Measurements from ENCODE around the gene CABCOCO1.

CABCOCO1 gene, protein sequence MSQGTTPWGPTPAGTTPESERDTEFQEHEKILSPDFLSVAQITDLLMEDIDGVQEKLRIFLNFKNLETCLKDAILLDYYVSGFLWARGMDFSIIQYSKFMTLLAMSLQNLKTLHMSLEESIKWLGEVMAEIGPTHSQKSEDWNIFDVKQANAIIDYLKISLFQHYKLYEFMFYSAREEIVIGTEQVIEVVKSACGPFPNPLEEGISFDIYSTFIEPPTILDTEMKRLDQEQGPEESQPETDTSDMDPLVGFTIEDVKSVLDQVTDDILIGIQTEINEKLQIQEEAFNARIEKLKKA

GRCh38 chr10:61662794-61663259, at the start of gene CABCOCO1:
Gene CABCOCO1 (plus strand): TSS chr10:61662929. CDS start chr10:61662973, 44 bp downstream.
- no peak for DNase-seq (ENCODE audit: low read depth in 2 of 2)

DNA sequence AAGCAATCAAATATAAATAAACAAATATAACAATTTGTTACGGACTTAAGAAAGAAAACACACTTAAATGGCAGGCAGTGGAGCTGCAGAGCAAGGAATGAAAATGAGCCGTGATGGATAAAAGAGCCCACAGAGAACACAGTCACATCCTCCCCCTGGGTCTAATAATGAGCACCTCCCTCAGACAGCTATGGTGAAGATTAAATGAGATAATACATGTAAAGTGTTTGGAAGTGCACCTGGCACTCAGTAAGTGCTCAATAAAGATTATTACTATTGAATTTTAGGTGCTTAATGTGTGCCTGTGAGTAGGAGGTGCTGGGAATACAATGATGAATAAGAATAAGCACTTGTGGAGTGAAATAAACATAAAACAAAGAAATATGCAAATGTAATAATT, 49.1 kb upstream of the CABCOCO1 start:
- DNase-seq (ENCODE audit: low read depth in 2 of 2): no peak

- DNase-seq (ENCODE audit: low read depth in 2 of 2): no peak
Measured at GRCh38 chr10:61616611-61617010, 46.1 kb upstream of the CABCOCO1 start.

- no peak for DNase-seq (ENCODE audit: low read depth in 2 of 2)
Measured at GRCh38 chr10:61617180-61617579, 45.5 kb upstream of the CABCOCO1 start.

GRCh38 chr10:61617586-61617985, 45.1 kb upstream of the CABCOCO1 start:
- no peak for DNase-seq (ENCODE audit: low read depth in 2 of 2)

DNA sequence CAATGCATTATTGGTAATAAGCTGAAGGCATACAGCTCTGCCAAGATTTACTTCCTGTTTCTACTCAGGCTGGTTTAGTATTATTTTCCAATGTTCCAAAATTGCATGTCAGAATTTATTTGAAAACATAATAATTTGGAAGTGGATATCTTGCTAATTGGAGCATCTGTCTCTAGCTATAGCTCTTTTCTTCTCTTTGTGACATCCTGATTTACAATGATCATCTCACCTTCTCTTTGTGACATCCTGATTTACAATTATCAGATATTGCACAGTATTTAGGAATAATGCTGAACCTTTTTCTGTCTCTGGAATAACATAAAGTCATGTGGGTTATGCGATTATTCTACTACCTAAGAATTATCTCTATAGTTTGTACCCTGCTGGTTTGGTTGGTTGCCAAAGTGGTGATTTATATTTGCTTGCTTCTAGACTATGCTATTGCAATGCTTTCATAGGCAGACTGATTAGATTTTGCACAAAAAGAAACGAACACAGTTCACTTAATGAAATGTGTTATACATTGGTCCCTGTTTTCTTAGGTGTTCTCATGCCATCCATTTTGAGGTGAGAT, 44.3 kb upstream of the CABCOCO1 start:
- no peak for DNase-seq (ENCODE audit: low read depth in 2 of 2)

- DNase-seq (ENCODE audit: low read depth in 2 of 2): no peak
Measured at GRCh38 chr10:61620506-61620905, 42.2 kb upstream of the CABCOCO1 start.

DNA sequence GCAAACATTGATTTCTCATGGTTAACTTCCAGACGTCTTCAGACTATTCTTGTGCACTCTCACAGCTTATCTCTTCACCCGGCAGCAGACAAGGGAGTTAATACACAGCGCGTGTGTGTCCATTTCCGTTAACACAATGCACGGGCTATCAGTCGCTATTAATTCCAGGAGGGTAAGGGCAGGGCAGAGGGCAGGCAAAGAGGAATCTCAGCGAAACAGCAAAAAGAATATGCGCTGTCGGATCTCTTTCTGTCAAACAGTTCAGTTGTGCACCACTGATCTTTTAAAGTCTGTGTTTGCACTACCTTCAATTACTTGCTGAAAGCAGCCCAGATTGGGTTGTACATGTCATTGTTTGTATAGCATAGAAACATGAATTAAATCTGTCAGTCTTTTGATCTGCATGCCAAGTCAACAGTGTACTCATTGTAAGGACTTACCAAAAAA, 41.1 kb upstream of the CABCOCO1 start:
- no peak for DNase-seq (ENCODE audit: low read depth in 2 of 2)

GRCh38 chr10:61623161-61623560, 39.6 kb upstream of the CABCOCO1 start:
- no peak for DNase-seq (ENCODE audit: low read depth in 2 of 2)

DNA sequence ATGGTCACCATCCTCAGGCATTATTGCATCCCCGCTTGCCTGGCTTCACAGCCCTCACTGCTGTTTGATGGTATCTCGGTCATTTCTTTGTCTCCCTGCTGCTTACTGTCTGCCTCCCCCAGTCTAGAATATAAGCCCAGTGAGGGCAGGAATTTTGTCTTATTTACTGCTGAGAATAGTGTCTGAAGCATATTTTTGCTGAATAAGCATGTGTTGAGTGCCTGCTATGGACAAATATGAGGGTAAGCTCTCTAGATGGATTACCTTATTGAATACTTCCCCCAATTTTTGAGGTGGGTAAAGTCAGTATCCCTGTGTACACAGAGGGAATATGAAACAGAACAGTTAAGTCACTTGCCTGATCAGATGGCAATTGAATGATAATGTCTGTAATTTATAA, 36.5 kb upstream of the CABCOCO1 start:
- DNase-seq (ENCODE audit: low read depth in 2 of 2): no peak

GRCh38 chr10:61627266-61627665, 35.5 kb upstream of the CABCOCO1 start:
- DNase-seq (ENCODE audit: low read depth in 2 of 2): no peak

DNA sequence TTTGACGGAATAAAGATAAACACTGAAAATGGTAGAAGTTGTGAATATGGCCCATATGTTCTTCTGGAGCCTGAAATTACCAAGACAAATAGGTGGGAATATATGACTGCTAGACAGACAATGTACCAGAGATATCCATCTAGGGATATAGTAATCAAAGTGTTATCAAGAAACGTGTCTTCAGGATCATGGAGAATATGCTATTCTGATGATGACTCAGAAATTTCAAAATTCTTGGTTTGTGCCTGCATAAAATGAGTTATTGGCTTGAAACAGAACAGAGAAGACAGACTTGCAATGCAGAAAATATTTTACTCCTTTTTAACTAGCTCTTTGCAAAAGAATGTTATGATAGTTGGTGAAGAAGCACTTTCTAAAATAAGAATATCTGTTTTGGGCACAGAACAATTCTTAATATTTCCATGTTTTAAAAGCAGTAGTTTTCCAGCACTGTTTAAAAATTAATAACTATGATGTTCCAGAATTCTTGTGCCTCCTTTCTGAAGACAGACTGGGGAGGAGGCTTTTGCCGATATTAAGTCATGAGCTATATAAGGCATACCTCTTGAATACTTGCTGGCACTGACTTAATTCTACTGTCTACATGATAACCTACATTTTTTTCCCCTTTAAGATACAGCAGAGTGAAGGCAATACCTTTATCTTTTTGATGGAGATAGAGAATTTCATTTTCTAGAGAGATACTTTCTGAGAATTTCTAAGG, 34.4 kb upstream of the CABCOCO1 start:
- no peak for DNase-seq (ENCODE audit: low read depth in 2 of 2)

DNA sequence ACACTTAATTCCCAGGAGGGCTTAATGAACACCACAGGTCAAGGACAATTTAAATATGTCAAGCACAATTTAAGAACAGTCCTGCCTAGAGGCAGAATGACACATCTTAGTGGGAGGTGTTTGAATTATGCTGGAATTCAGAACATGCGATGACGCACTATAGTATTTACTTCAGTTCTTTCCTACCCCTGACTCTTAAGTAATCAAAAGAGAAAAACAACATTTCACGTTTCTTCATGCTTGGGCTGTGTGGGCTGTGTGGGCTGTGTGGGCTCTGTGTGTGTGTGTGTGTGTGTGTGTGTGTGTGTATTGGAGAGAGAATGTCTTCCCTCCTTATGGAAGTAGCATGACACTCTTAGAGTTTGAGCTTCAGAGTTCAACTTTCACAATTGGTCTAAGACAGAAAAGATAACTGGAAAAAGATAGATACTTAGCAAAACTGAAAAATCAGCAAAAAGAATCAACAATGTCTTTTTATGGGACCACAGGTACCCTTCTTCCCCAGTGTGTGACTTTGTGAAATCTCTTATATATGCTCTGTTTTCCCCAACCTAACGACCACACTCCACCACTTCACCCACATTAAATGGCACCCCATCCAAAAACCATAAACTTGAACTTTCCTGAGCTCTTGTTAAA, 33.7 kb upstream of the CABCOCO1 start:
- DNase-seq (ENCODE audit: low read depth in 2 of 2): no peak

- no peak for DNase-seq (ENCODE audit: low read depth in 2 of 2)
Measured at GRCh38 chr10:61629576-61629975, 33.2 kb upstream of the CABCOCO1 start.

DNA sequence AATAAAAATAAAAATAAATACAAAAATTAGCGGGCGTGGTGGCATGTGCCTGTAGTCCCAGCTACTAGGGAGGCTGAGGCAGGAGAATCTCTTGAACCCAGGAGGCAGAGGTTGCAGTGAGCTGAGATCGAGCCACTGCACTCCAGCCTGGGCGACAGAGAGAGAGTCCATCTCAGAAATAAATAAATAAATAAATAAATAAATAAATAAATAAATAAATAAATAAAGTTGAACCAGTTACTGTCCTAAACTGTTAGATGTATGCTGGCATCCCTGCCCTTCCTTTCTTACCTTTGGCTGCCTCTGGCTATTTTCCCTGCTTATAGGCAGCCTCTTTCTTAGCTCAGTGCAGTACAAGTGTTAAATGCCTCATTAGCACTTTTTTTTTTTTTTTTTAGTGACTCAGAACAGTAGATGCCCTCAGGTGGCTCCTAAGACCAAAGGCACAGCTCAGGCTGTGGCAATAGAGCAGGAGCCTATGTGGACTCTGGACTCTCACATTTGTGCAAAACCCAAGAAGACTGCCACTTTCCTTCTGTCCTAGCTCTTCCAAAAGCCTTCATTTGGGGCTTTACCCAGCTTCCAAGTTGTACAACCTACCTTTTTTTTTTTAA, 30.6 kb upstream of the CABCOCO1 start:
- DNase-seq (ENCODE audit: low read depth in 2 of 2): no peak

GRCh38 chr10:61633665-61634064, 29.1 kb upstream of the CABCOCO1 start:
- no peak for DNase-seq (ENCODE audit: low read depth in 2 of 2)

DNA sequence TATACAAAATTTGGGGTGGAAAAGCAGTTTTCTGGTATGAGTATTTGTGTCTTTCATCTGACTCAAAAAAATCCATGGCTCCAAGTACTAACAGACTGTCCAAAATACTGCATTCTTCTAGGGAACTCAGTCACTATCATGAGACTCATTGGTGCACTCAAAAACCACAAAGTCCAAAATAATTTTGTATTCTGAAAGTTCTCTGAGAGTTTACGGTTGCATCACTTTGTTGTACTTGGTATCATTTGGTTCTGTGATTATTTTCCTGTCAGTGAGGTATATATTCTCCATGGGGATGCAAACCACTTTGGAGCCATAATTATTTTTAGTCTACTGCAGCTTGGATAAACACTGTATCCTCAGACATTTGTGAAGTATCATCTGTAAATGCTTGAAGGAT, 28.0 kb upstream of the CABCOCO1 start:
- no peak for DNase-seq (ENCODE audit: low read depth in 2 of 2)

DNA sequence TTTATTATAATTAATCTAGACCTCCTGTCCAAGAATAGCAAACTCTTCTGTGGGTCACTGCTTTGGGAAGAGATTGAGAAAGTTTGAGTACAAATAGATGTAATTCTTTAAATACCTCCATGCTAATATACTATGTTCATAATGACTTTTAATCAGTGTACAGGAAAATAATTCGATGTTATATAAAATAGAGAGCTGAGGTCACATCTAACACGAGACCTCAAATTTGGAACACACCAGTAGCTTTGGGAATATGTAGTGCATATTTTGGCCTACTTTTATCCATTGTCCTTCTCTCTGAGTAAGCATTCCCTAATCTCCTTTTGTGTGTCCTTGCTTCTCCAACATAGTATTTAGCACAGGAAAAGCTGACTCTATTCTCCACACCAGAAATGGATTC, 27.3 kb upstream of the CABCOCO1 start:
- no peak for DNase-seq (ENCODE audit: low read depth in 2 of 2)

- no peak for DNase-seq (ENCODE audit: low read depth in 2 of 2)
Measured at GRCh38 chr10:61635932-61636331, 26.8 kb upstream of the CABCOCO1 start.

DNA sequence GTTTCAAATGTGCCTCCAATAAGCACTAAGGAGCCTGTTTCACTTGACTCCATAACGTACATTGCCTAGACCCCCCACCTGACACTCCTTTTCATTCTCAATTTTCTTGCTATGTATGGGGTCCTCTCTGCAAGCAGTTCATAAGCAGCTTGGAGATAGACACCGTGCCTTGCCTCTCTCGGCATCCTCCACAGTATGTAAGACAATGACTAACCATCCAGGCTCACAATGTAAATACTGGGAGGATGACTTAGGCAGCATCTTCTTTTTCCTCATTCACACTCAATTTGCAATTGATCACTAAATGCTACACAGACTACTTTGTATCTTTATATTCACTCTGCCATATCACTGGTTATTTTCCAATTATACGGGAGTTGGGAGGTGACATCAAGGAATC, 22.8 kb upstream of the CABCOCO1 start:
- DNase-seq (ENCODE audit: low read depth in 2 of 2): no peak

GRCh38 chr10:61640856-61641255, 21.9 kb upstream of the CABCOCO1 start:
- DNase-seq (ENCODE audit: low read depth in 2 of 2): no peak

DNA sequence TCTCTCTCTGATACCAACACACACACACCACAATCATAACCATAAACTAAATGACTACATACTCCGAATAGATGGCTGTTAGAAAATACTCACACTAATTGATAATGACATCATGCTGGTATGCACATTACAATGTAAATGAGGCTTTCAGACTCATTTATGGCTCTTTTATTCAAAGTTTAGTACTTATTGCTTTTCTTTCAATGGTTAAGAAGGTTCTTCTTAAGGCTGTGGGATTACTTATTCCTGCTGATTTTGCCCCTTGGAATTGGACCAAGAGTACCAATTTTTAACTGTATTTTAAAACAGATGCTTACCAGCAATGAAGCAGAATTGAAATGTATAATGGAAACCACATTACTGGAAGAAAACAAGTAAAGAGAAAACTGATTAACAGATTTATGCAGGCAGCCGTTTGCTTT, 20.6 kb upstream of the CABCOCO1 start:
- DNase-seq (ENCODE audit: low read depth in 2 of 2): no peak

Measured in stimulated activated CD8-positive, alpha-beta memory T cell treated with anti-CD3 and anti-CD28 coated beads, Interleukin-15, amount 100 ng/mL, for 48 hours (primary cell).